Measurements from ENCODE around the gene HS6ST3. TPM values are rescaled to one million over a fixed set of nuclear protein-coding genes. Genes with fewer than 3 reads are reported as not detected.

The HS6ST3 gene
- total and polyA plus RNA-seq, 2 donors from 2014 or later, result 0.47 to 1.2 TPM

- H3K9ac ChIP-seq (ENCODE audit: low read length in 3 of 3), result no peak overlapping the region
- no peak overlapping the region for H3K4me3 ChIP-seq (ENCODE audit: low read length in 3 of 3)
- H3K36me3 ChIP-seq (ENCODE audit: control insufficient read depth in 2 of 3, insufficient read depth in 3 of 3, low read length in 3 of 3), result no peaks in the 10 kb centered on the region
- no peaks in the 10 kb centered on the region for H3K27me3 ChIP-seq (ENCODE audit: control insufficient read depth, insufficient read depth, low read length)
- DNase-seq (no peak), FAIRE-seq (no peak)
- no peaks in the 10 kb centered on the region for H3K9me3 ChIP-seq (ENCODE audit: control insufficient read depth in 2 of 3, insufficient read depth in 1 of 3, low read length in 3 of 3)
- TF ChIP-seq CTCF (IDR thresholded peaks at IDR 0.05; ENCODE audit: borderline replicate concordance, extremely low read depth, insufficient read depth), result no peak
- intact Hi-C loops (cut with DNase I), result no loop called here
- H3K27ac ChIP-seq (ENCODE audit: low read depth in 2 of 2, low read length in 2 of 2), result no peak overlapping the region
- no peaks in the 10 kb centered on the region for H3K4me1 ChIP-seq (ENCODE audit: control insufficient read depth in 2 of 3, insufficient read depth in 2 of 3, low read depth in 1 of 3, low read length in 3 of 3)
Observed at GRCh38 chr13:96431044-96431581, 341.2 kb downstream of the HS6ST3 start.

GRCh38 chr13:96444676-96445075, 354.8 kb downstream of the HS6ST3 start:
- DNase-seq (no peak), FAIRE-seq (no peak)
- no peak overlapping the region for H3K4me3 ChIP-seq (ENCODE audit: low read length in 3 of 3)
- H3K4me1 ChIP-seq (ENCODE audit: control insufficient read depth in 2 of 3, insufficient read depth in 2 of 3, low read depth in 1 of 3, low read length in 3 of 3), result no peaks in the 10 kb centered on the region
- no peak for TF ChIP-seq CTCF (IDR thresholded peaks at IDR 0.05; ENCODE audit: borderline replicate concordance, extremely low read depth, insufficient read depth)
- no peaks in the 10 kb centered on the region for H3K27me3 ChIP-seq (ENCODE audit: control insufficient read depth, insufficient read depth, low read length)
- no peaks in the 10 kb centered on the region for H3K36me3 ChIP-seq (ENCODE audit: control insufficient read depth in 2 of 3, insufficient read depth in 3 of 3, low read length in 3 of 3)
- no peak overlapping the region for H3K27ac ChIP-seq (ENCODE audit: low read depth in 2 of 2, low read length in 2 of 2)
- intact Hi-C loops (cut with DNase I), result no loop called here
- no peak overlapping the region for H3K9ac ChIP-seq (ENCODE audit: low read length in 3 of 3)
- no peaks in the 10 kb centered on the region for H3K9me3 ChIP-seq (ENCODE audit: control insufficient read depth in 2 of 3, insufficient read depth in 1 of 3, low read length in 3 of 3)

- no peak for TF ChIP-seq CTCF (IDR thresholded peaks at IDR 0.05; ENCODE audit: borderline replicate concordance, extremely low read depth, insufficient read depth)
- H3K27me3 ChIP-seq (ENCODE audit: control insufficient read depth, insufficient read depth, low read length), result no peaks in the 10 kb centered on the region
- H3K9me3 ChIP-seq (ENCODE audit: control insufficient read depth in 2 of 3, insufficient read depth in 1 of 3, low read length in 3 of 3), result no peaks in the 10 kb centered on the region
- no peaks in the 10 kb centered on the region for H3K4me1 ChIP-seq (ENCODE audit: control insufficient read depth in 2 of 3, insufficient read depth in 2 of 3, low read depth in 1 of 3, low read length in 3 of 3)
- intact Hi-C loops (cut with DNase I), result no loop called here
- H3K9ac ChIP-seq (ENCODE audit: low read length in 3 of 3), result no peak overlapping the region
- no peak overlapping the region for H3K4me3 ChIP-seq (ENCODE audit: low read length in 3 of 3)
- DNase-seq, result no peak
- no peaks in the 10 kb centered on the region for H3K36me3 ChIP-seq (ENCODE audit: control insufficient read depth in 2 of 3, insufficient read depth in 3 of 3, low read length in 3 of 3)
- no peak overlapping the region for H3K27ac ChIP-seq (ENCODE audit: low read depth in 2 of 2, low read length in 2 of 2)
- FAIRE-seq, result no peak
Observed at GRCh38 chr13:96449920-96450319, 360.0 kb downstream of the HS6ST3 start.
